GM10847 (cell line): ENCODE results near the gene ITGAE.

ENCODE experiments used
- POLR2A ChIP-seq: IDR thresholded peaks from 2 replicates; pipeline ENCODE4 v1.6.1; 2011; ENCODE audit not compliant: insufficient read length; ENCODE audit errors: extremely low read depth

The ITGAE gene

DNA sequence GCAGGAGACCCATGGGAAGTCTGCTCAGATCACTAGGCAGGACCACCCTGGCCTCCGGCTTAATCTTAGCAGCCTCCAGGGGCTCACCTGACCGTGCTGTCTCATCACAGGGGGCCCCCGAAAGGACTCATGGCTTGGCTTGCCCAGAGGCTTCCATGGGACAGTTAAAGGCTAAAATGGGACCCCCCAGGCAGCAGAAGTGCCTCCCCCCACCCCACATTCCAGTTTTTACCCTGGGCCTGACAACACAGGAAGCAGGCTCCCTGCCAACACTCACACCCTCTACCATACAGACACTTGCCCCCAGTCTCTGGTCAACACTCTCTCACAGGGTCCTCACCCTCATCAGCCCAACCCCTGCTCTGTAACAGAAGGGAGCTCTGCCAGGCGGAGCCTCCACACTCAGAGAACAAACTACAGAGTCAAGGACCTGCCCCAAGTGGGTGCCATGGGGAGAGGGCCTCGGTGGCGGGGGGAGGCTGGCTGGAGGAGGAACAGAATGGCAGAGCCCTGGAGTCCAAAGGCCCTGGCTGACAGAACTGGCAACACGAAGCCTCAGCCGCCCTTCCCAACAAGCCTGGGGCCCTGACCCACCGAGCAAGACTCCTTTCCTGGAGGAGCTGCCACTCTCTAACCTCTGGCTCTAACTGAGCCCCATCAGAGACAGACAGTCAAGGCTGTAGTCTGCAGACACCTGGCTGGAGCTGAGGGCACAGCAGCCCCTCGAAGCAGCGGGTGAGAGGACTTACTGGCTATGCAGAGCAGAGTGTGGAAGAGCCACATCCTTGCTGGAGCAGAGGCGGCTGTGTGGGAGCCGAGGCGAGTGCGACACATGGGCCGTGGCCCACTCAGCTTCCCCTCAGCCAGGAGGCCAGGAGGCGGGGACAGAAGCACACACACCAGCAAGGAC lies at the start of gene ITGAE:
Gene ITGAE, minus strand, starts transcription at position 827 of the 910 bp plus-strand sequence. Its CDS starts 44 bp downstream, at position 783.
- TF ChIP-seq POLR2A = no peak

GRCh38 chr17:3848229-3848835 lies 47.3 kb upstream of the ITGAE start:
- TF ChIP-seq POLR2A = no peak

DNA sequence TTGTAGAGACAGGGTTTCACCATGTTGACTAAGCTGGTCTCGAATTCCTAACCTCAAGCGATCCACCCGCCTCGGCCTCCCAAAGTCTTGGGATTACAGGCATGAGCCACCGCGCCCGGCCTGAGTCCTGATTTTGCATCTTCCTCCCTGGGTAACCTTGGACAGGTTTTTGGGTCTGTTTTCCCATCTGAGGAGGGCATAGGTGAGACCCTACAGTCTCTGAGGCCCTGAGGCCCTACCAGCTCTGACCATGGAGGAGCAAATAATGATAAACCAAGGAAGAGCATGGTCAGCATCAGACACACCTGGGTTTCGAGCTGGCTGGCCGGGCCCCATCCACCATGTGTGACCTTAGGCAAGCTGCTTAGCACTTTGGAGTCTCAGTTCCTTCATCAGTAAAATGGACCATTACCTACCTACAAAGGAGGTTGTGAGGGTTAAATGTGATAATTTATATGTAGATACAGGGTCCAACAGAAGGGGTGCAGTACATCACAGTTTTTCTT lies 46.2 kb upstream of the ITGAE start:
- TF ChIP-seq POLR2A = no peak

DNA sequence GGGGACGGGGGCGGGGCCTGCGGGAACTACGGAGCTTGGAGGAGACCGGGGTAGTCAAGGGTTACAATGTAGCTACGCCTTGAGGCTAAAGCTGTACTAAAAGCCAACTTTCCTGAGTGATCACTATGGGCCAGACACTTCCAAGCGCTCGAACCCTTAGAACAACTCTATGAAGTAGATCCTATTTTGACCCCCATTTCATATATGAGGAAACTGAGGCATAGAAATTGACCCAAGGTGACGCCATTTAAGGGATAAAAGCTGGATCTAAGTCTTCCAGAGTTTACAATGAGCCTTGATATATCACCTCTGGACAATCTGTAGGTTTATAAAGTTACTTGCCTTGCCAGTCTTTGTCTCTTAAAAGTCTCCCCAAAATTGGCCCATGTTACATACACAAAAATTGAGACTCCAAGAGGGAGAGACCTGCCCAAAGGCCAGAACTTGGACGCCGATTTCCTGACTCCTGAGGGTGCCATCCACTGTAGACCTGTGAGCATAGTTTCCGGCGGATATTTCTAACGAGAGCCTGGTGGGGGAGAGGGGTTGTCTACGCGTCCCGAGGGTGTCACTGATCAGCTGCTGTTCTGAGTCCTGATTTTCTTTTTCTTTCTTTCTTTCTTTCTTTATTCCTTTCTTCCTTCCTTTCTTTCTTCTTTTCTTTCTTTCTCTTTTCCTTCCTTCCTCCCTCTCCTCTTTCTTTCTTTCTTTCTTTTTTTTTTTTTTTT lies 45.6 kb upstream of the ITGAE start:
- no peak for TF ChIP-seq POLR2A

DNA sequence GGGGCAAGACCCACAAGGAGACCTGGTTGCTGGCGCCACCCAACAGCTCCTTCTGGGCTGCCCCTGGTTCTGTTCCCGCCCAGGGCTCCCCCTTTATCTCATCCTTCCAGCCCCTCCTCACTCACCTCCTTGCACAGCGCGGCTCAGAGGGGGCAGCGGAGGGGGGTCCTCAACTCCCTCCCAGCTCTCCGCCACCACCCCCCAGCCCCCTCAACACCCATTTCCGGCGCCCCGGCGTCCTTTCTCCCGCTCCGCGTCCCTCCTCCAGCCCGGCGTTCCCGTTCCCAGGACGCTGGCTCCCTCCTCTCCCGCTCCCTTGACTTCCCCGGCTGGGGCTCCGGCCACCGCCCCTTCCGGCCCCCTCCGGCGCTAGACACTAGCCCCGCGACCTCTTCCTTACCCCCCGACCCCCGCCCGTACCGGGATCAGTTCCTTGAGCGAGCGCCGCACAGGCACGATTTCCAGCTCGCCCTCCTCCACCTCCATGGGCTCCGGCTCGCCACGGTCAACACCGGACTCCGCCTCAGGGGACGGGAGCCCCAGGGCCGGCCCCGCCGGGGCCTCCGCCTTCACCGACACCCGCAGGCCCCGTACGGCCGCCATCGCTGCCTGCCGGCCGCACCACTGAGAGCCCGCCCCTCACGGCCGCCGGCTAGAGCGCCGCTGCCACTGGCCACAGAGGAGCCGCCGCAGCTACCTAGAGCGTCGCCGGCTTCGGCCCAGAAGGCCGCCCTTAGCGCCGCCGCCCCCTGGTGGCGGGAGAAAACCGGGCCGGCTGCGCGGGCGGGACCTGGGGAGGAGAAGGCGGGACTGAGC lies 44.8 kb upstream of the ITGAE start, which contains the start of gene NCBP3:
Gene NCBP3, minus strand, starts transcription at position 626 of the 816 bp plus-strand sequence. Its CDS starts 23 bp downstream, at position 603.
- TF ChIP-seq POLR2A = peak; percentile 94

DNA sequence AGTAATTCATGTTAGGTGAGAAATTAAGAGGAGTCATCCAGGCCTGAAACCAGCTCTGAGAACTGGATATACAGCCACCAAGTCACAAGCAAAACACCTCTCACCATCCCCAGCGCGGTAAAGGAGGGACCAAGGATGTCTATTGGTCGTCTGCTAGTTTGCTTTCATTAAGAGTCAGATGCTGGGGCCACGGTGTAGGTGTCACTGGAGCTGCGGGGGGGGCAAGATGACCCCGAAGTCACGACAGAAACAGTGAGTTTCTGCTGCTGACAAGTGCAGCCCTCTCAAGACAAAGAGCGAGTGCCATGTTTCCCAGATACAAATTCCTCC lies 44.3 kb upstream of the ITGAE start:
- TF ChIP-seq POLR2A = no peak

DNA sequence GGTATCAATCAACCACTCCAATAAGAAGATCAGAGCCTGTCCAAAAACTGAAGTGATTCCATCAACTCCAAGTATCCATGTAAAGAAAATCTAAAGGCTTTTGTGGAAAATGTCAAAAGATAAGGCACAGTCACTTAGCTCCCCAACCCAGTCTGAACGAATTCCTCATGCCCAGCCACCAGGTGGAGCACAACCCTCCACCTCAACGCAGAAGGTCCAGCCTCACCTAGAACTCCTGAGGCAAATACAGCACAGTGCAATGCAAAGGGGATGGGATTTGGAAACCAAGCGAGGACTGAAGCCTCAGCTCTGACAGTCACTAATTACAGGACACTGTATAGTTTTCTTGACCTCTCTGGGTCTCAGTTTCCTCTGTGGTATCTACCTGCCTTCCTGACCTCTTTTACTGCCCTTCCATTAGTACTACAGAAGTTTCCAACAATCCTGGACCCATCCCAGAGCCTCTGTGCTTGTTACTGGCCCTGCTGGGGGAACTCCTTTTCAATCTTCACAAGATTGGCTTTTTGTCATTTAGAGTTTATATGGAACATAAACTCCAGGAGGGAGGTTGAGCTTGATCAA lies 43.0 kb upstream of the ITGAE start:
- TF ChIP-seq POLR2A = no peak

DNA sequence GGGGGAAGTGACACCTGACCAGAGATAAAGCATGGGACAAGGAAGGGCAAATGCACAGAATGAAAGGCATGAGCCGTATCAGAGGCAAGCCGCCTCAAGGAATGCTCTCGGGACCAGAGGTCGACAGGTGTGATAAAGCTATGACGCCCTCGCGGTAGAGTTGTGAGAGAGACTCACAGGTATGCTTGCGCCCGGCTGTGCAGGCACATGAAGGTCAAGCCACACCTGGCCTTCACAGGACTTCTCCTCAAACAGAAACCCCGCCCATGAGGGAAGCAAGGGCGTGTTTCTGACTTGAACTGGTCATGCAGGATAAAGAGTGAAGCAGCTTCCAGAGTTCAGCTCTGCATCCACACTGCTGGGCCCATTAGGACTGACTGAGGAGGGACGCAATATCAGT lies 37.2 kb upstream of the ITGAE start:
- TF ChIP-seq POLR2A = no peak

- TF ChIP-seq POLR2A = no peak
Measured at GRCh38 chr17:3836551-3836950, 35.6 kb upstream of the ITGAE start.

GRCh38 chr17:3835410-3836229 lies 34.6 kb upstream of the ITGAE start:
- TF ChIP-seq POLR2A = no peak

DNA sequence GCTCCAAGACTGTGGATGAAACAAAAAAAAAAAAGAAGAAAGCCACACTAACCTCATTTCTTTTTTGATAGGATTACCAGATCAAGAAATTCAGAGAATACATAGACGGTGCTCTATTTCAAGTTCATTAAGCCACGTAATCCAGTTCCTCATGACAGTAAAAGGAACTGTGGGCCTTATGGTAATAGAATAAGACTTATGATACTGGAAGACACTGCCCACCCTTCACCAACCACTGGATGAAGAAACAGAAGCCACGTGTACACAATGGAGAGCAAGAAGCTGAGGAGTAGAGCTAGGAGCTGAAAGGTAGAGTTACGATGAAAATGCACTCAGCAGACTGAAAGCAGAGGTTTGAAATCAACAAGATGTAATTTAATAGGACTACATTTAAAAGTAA lies 33.8 kb upstream of the ITGAE start:
- TF ChIP-seq POLR2A = no peak

GRCh38 chr17:3828852-3829232 lies 27.9 kb upstream of the ITGAE start:
- no peak for TF ChIP-seq POLR2A

- TF ChIP-seq POLR2A = no peak
Measured at GRCh38 chr17:3828151-3828851, 27.3 kb upstream of the ITGAE start.
